Measurements from ENCODE around the gene USHBP1. TPM values are rescaled to one million over a fixed set of nuclear protein-coding genes. Genes with fewer than 3 reads are reported as not detected.

USHBP1 gene
- total RNA-seq, 2 experiments from 2014 or later = not detected

- Mint-ChIP-seq H3K4me3 (no peak overlapping the region), H3K4me1 (peaks cover 14% of the 10 kb centered on the region), H3K36me3 (peaks cover 12% of the 10 kb centered on the region), H3K27me3 (no peaks in the 10 kb centered on the region), H3K27ac (no peak overlapping the region), H3K9me3 (ENCODE audit: low read depth) (no peaks in the 10 kb centered on the region)
- DNase-seq (no peak), ATAC-seq (no peak)
- CTCF ChIA-PET = no interaction called here
Observed at GRCh38 chr19:17219286-17219685, 45.3 kb downstream of the USHBP1 start.

- CTCF ChIA-PET = interaction anchor here (0.7 to 2.5 kb wide), 4 partner anchors 8 to 33 kb away, joined by 3 to 14 read pairs (median 10); partner anchors contain the start of gene OCEL1
- no peaks in the 10 kb centered on the region for H3K9me3 Mint-ChIP-seq (ENCODE audit: low read depth)
- no peaks in the 10 kb centered on the region for H3K27me3 Mint-ChIP-seq
- ATAC-seq (no peak), DNase-seq (no peak)
- H3K36me3 Mint-ChIP-seq = peaks cover 17% of the 10 kb centered on the region
- H3K27ac Mint-ChIP-seq = peak overlapping the region; percentile 94
- H3K4me1 Mint-ChIP-seq = peaks cover 15% of the 10 kb centered on the region
- H3K4me3 Mint-ChIP-seq = peak overlapping the region; percentile 32
Observed at GRCh38 chr19:17216058-17216670, 48.4 kb downstream of the USHBP1 start.

DNA sequence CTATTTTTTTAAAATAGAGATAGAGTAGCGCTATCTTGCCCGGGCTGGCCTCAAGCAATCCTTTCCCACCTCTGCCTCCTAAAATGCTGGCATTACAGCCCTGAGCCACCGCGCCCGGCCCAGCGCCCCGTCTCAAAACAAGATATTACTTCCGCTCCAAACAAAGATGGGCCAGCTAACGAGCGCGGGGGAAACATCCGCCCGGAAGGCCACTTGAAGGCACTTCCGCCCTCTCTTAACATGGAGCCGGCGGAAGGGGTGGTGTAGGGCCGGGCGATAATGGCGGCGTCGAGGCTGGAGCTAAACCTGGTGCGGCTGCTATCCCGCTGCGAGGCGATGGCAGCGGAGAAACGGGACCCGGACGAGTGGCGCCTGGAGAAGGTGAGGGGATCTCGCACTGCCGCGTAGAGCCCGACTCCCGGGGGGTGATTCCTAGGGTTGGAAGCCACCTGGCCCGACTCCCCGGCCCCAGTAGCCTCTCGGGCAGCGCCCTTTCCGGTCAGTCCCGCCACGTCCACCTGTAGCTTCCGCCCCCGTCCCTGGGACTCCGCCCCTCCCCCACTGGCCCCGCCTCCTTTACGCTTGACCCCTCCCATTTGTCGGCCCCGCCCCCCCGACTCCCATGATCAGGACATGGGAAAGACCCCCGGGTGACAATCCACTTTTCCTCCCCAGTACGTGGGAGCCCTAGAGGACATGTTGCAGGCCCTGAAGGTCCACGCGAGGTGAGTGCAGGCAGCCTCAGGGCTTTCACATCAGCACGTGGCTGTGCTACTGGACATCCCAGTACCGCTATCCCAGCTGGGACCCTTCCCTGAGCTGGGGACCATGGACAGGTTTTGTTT lies 49.2 kb downstream of the USHBP1 start, which contains the start of gene USE1:
Gene USE1, plus strand, starts transcription at position 231 of the 845 bp plus-strand sequence. Its CDS starts 49 bp downstream, at position 280.
- ATAC-seq (peak; percentile 97), DNase-seq (peak; percentile 94)
- Mint-ChIP-seq H3K4me1 (peaks cover 15% of the 10 kb centered on the region), H3K9me3 (ENCODE audit: low read depth) (no peaks in the 10 kb centered on the region), H3K36me3 (peaks cover 19% of the 10 kb centered on the region), H3K4me3 (peak within 1 kb of the TSS; percentile 76), H3K27ac (peak within 1 kb of the TSS; percentile 94), H3K27me3 (no peaks in the 10 kb centered on the region)
- CTCF ChIA-PET = interaction anchor here (0.7 to 2.5 kb wide), 6 partner anchors 9 to 75 kb away, joined by 3 to 14 read pairs (median 8); partner anchors contain the start of gene OCEL1

DNA sequence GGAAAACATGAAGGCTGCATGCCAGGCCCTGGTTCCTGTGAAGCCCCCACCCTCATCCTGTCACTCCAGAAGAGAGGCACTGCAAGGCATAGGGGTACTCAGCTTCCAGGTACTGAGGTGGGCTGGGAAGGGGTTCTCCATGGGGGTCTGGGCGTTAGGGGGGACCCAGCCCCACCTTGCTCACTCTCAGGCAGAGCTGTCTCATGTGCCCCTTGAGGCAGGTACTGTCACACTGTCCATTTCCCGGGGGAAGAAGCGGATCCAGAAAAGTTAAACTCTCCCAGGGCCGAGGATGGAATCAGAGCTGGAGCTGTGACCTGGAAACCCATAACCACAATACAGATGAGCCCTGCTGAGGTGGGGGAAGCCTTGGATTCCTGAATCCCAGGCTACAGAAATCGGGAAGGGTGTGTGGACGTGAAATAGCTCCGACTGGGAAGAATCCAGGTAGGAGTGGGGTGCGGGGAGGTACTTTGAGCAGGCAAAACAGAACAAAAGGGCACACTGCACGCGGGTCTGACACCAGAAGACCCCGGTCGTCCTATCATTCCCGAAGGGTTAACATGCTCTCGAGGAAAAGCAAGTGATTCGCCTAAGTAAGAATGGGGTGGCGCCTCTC lies 49.9 kb downstream of the USHBP1 start:
- peaks cover 22% of the 10 kb centered on the region for H3K36me3 Mint-ChIP-seq
- H3K9me3 Mint-ChIP-seq (ENCODE audit: low read depth) = no peaks in the 10 kb centered on the region
- no peak for DNase-seq

DNA sequence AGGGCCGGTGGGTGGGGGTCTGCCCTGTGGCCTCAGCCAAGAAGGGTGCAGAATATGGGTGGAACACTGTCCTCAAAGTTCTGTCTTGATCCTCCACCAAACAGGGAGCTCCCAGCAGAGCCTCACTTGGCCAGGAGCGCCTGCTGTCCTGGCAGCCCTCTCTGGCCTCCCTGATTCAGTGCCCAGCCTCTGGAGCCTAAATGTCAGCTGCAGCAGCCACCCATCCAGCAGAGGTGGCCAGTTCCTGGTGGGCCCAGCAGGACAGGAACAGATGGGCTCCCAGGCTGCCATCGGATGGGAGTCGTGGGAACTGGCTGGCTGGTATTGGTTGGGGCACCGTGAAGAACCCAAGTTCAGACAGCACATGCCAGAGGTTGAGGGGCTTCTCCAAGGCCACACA lies 51.2 kb downstream of the USHBP1 start:
- DNase-seq = no peak
- Mint-ChIP-seq H3K9me3 (ENCODE audit: low read depth) (no peaks in the 10 kb centered on the region), H3K27me3 (no peaks in the 10 kb centered on the region), H3K27ac (no peak overlapping the region), H3K4me1 (peaks cover 31% of the 10 kb centered on the region), H3K4me3 (no peak overlapping the region), H3K36me3 (peaks cover 29% of the 10 kb centered on the region)
- CTCF ChIA-PET = no interaction called here
- no peak for ATAC-seq

More for the DNA sequence above, 49.9 kb downstream of the USHBP1 start:
- no peak for ATAC-seq
- CTCF ChIA-PET = interaction anchor here (1.1 to 2.5 kb wide), 5 partner anchors 12 to 76 kb away, joined by 3 to 14 read pairs (median 10); partner anchors contain the start of gene OCEL1
- Mint-ChIP-seq H3K4me3 (peak overlapping the region; percentile 76), H3K27me3 (no peaks in the 10 kb centered on the region), H3K4me1 (peaks cover 19% of the 10 kb centered on the region), H3K27ac (peak overlapping the region; percentile 94)

- H3K4me1 Mint-ChIP-seq = peaks cover 31% of the 10 kb centered on the region
- no peaks in the 10 kb centered on the region for H3K27me3 Mint-ChIP-seq
- H3K9me3 Mint-ChIP-seq (ENCODE audit: low read depth) = no peaks in the 10 kb centered on the region
- peaks cover 26% of the 10 kb centered on the region for H3K36me3 Mint-ChIP-seq
- DNase-seq (no peak), ATAC-seq (no peak)
- H3K27ac Mint-ChIP-seq = no peak overlapping the region
- H3K4me3 Mint-ChIP-seq = no peak overlapping the region
- CTCF ChIA-PET = interaction anchor here (1.0 kb wide), 1 partner anchor 135 kb away, joined by 3 read pairs; no protein-coding TSS in a partner anchor
Observed at GRCh38 chr19:17211547-17212446, 52.7 kb downstream of the USHBP1 start.

- no peak for ATAC-seq
- H3K27ac Mint-ChIP-seq = no peak overlapping the region
- H3K36me3 Mint-ChIP-seq = peaks cover 30% of the 10 kb centered on the region
- no peak overlapping the region for H3K4me3 Mint-ChIP-seq
- H3K9me3 Mint-ChIP-seq (ENCODE audit: low read depth) = no peaks in the 10 kb centered on the region
- H3K4me1 Mint-ChIP-seq = peaks cover 24% of the 10 kb centered on the region
- CTCF ChIA-PET = interaction anchor here (1.0 to 1.9 kb wide), 3 partner anchors 25 to 134 kb away, joined by 3 to 7 read pairs (median 3); partner anchors contain the start of gene MRPL34
- H3K27me3 Mint-ChIP-seq = no peaks in the 10 kb centered on the region
- DNase-seq = no peak
Observed at GRCh38 chr19:17210296-17210695, 54.2 kb downstream of the USHBP1 start.

- H3K4me1 Mint-ChIP-seq = peaks cover 17% of the 10 kb centered on the region
Observed at GRCh38 chr19:17209126-17210036, 55.2 kb downstream of the USHBP1 start.

GRCh38 chr19:17206736-17207581 lies 57.6 kb downstream of the USHBP1 start:
- Mint-ChIP-seq H3K27me3 (no peaks in the 10 kb centered on the region), H3K36me3 (peaks cover 48% of the 10 kb centered on the region), H3K27ac (no peak overlapping the region), H3K9me3 (ENCODE audit: low read depth) (no peaks in the 10 kb centered on the region), H3K4me1 (peaks cover 16% of the 10 kb centered on the region), H3K4me3 (no peak overlapping the region)
- DNase-seq (no peak), ATAC-seq (no peak)
- CTCF ChIA-PET = interaction anchor here (0.6 kb wide), 1 partner anchor 1022 kb away, joined by 3 read pairs; no protein-coding TSS in a partner anchor

More at GRCh38 chr19:17209126-17210036, 55.2 kb downstream of the USHBP1 start:
- Mint-ChIP-seq H3K4me3 (no peak overlapping the region), H3K9me3 (ENCODE audit: low read depth) (no peaks in the 10 kb centered on the region), H3K27me3 (no peaks in the 10 kb centered on the region), H3K27ac (peak overlapping the region; percentile 75), H3K36me3 (peaks cover 32% of the 10 kb centered on the region)
- peak; percentile 73 for ATAC-seq
- peak; percentile 76 for DNase-seq
- CTCF ChIA-PET = interaction anchor here (1.6 to 1.9 kb wide), 2 partner anchors 26 to 96 kb away, joined by 3 to 7 read pairs; partner anchors contain the start of gene MRPL34

- peak; percentile 44 for ATAC-seq
- no peaks in the 10 kb centered on the region for H3K27me3 Mint-ChIP-seq
- H3K9me3 Mint-ChIP-seq (ENCODE audit: low read depth) = no peaks in the 10 kb centered on the region
- H3K27ac Mint-ChIP-seq = no peak overlapping the region
- no peak overlapping the region for H3K4me3 Mint-ChIP-seq
- H3K4me1 Mint-ChIP-seq = peaks cover 16% of the 10 kb centered on the region
- peaks cover 61% of the 10 kb centered on the region for H3K36me3 Mint-ChIP-seq
- peak; percentile 56 for DNase-seq
- CTCF ChIA-PET = interaction anchor here (0.6 to 1.0 kb wide), 4 partner anchors 21 to 139 kb away, joined by 3 to 4 read pairs (median 4); no protein-coding TSS in a partner anchor
Observed at GRCh38 chr19:17205237-17206140, 59.1 kb downstream of the USHBP1 start.
